ENCODE data around the gene USP37.

- TF ChIP-seq CTCF (IDR thresholded peaks at IDR 0.05; ENCODE audit: low read length) (no peak), EZH2 (IDR thresholded peaks at IDR 0.05; ENCODE audit: borderline replicate concordance, low read length) (no peak)
These were observed 136.3 kb downstream of the USP37 start for GRCh38 chr2:218431878-218432277.

All from OCI-LY1 (cell line).